22Rv1 (cell line): ENCODE data around the gene TEX54.

ENCODE experiments used
- CTCF ChIP-seq: fragments of 450-650 bp; IDR thresholded peaks from 2 replicates; pipeline ENCODE4 v1.5.1; 2017; ENCODE audit warnings: mild to moderate bottlenecking
- ZFX ChIP-seq: fragments of 450-650 bp; IDR thresholded peaks from 2 replicates; pipeline ENCODE4 v1.6.1; 2017; ENCODE audit warnings: antibody characterized with exemption, borderline replicate concordance

DNA sequence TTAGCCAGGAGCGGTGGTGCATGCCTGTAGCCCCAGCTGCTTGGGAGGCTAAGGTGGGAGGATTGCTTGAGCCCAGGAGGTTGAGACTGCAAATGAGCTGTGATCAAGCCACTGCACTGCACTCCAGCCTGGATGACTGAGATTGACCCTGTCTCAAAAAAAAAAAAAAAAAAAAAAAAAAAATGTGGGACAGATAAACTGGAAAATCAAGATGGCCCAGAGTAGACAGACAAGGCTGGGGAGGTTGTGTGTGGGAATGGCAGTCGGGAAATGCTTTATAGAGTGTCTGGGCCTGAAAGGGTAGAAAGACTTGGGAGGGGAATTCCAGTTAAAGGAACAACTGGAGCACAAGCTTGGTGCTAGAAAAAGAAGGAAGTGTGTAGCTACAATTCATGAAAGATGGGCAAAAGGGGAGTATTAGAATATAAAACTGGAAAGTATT is 24.9 kb upstream of the TEX54 start:
- TF ChIP-seq CTCF (no peak), ZFX (no peak)
